NB4 (cell line): Measurements from ENCODE around the gene OAS3.
A peak's percentile ranks its signal among the peaks of the same experiment; 100 is the strongest.

Source experiments
- POLR2A ChIP-seq: IDR thresholded peaks from 2 replicates; pipeline ENCODE4 v1.6.1; 2011; ENCODE audit warnings: mild to moderate bottlenecking; ENCODE audit not compliant: insufficient read length; ENCODE audit errors: extremely low read depth
- TF ChIP-seq, protein P1 (sequence below): IDR thresholded peaks from 2 replicates; pipeline ENCODE4 v1.6.1; 2011; ENCODE audit warnings: low read depth, low read length
- TF ChIP-seq, protein P2 (sequence below): IDR thresholded peaks from one replicate; pipeline ENCODE4 v1.5.1; 2012; ENCODE audit warnings: low read depth, low read length

DNA sequence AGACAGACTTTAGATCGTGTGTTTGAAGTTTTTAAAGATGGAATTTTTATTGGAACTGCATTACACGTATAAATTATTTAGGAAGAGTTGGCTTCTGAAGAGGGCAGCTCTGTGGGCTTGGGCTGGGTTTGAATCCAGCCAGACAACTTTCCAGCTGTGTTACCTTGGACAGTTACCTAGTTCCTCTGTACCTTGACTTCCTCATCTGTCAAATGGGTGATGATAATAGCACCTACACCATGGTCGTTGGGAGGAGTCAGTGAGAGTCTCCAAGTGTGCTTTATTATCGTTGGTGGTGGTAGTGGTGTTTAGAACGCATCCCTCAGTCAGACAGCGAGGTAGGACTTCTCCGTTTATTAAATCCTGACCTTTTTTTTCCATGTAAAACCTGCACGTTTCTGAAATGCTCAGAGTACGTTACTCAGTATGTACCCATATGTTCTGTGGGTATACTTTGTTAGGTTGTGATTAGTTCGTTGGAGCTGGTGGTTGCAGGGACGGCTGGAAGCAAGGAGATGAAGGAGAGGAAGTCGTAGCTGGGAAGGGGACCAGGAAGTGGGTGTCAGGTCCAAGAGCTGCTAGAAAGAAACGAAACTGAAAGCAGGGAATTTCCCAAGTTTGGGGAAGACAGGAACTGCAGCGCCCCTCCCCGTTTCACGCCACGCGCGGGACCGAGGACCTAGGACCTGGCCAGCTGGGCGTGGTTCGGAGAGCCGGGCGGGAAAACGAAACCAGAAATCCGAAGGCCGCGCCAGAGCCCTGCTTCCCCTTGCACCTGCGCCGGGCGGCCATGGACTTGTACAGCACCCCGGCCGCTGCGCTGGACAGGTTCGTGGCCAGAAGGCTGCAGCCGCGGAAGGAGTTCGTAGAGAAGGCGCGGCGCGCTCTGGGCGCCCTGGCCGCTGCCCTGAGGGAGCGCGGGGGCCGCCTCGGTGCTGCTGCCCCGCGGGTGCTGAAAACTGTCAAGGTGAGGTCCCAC is at the start of gene OAS3:
- TF ChIP-seq, protein P1, sequence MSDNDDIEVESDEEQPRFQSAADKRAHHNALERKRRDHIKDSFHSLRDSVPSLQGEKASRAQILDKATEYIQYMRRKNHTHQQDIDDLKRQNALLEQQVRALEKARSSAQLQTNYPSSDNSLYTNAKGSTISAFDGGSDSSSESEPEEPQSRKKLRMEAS: 0 out of 2 replicates have a peak, but pooled peaks have one; percentile 13
- TF ChIP-seq, protein P2, sequence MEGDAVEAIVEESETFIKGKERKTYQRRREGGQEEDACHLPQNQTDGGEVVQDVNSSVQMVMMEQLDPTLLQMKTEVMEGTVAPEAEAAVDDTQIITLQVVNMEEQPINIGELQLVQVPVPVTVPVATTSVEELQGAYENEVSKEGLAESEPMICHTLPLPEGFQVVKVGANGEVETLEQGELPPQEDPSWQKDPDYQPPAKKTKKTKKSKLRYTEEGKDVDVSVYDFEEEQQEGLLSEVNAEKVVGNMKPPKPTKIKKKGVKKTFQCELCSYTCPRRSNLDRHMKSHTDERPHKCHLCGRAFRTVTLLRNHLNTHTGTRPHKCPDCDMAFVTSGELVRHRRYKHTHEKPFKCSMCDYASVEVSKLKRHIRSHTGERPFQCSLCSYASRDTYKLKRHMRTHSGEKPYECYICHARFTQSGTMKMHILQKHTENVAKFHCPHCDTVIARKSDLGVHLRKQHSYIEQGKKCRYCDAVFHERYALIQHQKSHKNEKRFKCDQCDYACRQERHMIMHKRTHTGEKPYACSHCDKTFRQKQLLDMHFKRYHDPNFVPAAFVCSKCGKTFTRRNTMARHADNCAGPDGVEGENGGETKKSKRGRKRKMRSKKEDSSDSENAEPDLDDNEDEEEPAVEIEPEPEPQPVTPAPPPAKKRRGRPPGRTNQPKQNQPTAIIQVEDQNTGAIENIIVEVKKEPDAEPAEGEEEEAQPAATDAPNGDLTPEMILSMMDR: no peak
- no peak for TF ChIP-seq POLR2A
